HG03159 (cell line): ENCODE results near the gene SLC16A10.
A peak's percentile ranks its signal among the peaks of the same experiment; 100 is the strongest.
"Not testable (repeated sequence)": the region's sequence is repeated elsewhere in the genome, so short reads cannot be mapped to it uniquely, and the experiment has no call there.

Experiments used
- ATAC-seq: cut with Tn5 transposase; IDR thresholded peaks from one replicate; pipeline ENCODE4 v1.9.1; 2021; ENCODE audit warnings: mild to moderate bottlenecking, moderate library complexity; ENCODE audit not compliant: unreplicated experiment

SLC16A10 gene

GRCh38 chr6:111184827-111185532 is 97.7 kb downstream of the SLC16A10 start:
- ATAC-seq, result no peak

GRCh38 chr6:111185954-111186353 is 98.7 kb downstream of the SLC16A10 start:
- ATAC-seq, result no peak

DNA sequence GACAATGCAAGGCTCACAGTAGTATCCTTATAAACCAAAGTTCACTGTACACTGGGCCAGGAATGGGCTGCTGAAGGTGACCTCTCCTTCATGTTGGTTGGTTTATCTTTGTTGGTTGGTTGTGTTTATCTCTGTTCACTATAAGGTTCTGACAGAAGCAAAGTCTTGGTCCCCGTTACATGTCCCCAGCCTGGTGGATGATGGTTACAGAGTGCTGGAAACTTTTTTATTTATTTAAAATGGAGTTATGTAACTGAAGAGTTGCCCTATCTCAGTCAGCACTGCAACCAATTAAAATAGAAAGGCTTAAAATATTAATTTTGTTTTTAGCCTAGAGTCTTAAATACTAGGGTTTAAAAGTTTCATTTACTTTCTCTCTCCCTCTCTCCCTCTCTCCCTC is 100.6 kb downstream of the SLC16A10 start:
- no peak for ATAC-seq

- ATAC-seq, result not testable (repeated sequence)
Measured at GRCh38 chr6:111189666-111190210, 102.4 kb downstream of the SLC16A10 start.

GRCh38 chr6:111190637-111191036 is 103.3 kb downstream of the SLC16A10 start:
- ATAC-seq, result no peak

DNA sequence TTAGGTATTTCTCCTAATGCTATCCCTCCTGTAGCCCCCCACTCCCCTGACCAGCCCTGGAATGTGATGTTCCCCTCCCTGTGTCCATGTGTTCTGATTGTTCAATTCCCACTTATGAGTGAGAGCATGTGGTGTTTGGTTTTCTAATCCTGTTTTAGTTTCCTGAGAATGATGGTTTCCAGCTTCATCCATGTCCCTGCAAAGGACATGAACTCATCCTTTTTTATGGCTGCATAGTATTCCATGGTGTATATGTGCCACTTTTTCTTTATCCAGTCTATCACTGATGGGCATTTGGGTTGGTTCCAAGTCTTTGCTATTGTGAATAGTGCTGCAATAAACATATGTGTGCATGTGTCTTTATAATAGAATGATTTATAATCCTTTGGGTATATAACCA is 103.8 kb downstream of the SLC16A10 start:
- ATAC-seq, result not testable (repeated sequence)

- no peak for ATAC-seq
Measured at GRCh38 chr6:111192911-111193555, 105.7 kb downstream of the SLC16A10 start.

DNA sequence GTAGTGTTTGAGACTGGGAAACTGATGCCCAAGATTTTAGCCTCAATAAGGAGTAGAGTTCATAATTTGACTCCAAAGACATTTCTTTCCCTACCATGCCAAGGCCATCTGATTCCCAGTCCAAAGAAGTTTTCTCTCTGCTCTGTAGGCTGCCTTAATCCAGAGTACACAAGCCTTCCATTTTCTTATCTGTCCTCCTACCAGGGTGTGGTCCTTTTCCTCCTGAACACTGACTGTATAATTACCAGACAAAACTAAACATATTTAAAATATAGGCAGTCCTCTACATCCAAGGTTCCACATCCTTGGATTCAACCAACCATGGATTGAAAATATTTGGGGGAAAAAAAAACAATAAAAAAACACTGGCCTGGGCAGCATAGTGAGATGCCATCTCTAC is 108.4 kb downstream of the SLC16A10 start:
- ATAC-seq, result no peak

DNA sequence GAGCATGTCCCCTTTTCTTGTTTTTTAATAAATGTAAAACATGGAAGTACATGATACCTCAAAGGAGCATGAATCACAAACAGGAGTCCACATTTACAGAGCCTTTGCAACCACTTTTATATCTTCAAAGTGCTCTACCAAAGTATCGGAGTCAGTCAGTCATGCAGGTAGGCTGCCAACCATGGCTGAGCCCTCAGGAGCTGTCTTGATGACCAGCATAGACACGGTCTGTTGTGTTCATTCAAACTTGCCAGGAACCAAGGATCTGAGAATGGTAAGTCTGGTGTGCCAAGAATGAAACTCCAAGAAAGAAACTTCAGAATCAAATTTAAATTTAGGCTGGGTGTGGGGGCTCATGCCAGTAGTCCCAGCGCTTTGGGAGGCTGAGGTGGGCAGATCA is 111.5 kb downstream of the SLC16A10 start:
- no peak for ATAC-seq

- no peak for ATAC-seq
Measured at GRCh38 chr6:111199935-111200334, 112.6 kb downstream of the SLC16A10 start.

DNA sequence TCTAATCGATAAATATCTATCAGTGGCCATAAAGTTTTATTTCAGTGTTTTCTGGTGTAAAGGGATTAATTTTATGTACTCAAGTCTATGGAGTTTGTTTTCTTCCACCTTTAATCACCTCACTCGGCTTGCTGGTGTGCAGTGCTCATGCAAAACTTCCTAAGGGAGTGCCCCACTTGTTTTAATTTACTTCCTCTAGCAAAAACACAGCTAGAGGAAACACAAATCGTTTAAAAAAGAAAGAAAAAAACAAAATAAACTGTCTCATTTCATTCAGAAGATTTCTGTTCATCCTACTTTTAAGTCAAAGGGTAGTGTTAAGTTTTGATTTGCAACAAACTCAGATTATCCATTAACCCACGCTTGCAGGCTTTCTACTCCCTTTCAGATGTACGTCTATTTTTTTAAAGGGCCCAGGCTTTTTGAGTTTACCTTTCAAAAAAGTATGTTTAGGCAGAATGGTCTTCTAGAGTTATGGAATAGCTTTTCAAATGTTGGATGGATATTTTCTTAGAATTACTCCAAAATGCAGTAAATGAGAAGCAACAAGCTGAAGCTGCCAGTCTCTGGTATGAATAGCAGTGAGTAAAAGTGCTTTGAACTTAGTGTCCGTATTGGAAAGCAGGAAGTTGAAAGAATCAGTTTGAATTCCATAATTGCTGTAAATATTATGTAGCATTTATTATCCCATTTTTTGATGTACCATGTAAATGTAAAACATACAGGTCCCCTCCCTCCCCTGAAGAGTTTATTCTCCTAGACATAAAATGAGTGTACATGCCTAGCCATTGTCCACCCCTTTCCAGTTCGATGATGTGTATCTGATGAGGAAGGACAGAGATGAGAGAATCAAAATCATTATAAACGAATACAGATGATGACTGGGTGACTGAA is 113.3 kb downstream of the SLC16A10 start:
- ATAC-seq, result no peak

- ATAC-seq, result no peak
Measured at GRCh38 chr6:111201244-111201554, 113.9 kb downstream of the SLC16A10 start.

- ATAC-seq, result no peak
Measured at GRCh38 chr6:111201764-111202163, 114.5 kb downstream of the SLC16A10 start.

DNA sequence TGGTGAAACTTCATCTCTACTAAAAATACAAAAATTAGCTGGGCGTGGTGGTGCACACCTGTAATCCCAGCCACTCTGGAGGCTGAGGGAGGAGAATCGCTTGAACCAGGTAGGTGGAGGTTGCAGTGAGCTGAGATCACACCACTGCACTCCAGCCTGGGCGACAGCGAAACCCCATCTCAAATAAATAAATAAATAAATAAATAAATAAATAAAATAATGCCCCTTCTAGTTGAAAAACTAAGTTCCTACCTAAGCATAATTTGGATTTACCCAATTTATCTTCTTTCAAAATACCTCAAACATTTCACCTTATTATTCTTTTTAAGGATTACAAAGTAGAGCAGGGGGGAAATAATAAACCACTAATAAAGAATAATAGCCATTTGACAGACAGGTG is 116.2 kb downstream of the SLC16A10 start:
- not testable (repeated sequence) for ATAC-seq

DNA sequence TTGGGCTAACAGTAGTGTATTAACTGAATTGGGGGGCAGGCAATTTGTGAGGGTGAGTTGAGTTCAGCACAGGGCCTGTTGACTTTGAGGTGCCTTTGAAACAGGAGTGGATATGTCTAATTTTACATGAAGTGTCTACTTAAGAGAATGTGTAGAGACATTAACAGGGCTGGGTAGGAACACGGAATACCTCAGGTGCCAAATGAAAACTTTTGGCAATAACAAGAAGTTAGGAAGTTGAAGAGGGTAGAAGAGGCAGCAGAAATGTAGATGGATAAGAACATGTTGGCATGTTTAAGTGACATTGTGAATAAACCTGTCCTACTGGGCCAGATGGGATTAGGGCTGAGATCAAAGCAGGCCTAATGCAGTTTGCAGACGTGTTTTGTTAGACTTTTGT is 117.0 kb downstream of the SLC16A10 start:
- no peak for ATAC-seq

- ATAC-seq, result no peak
Measured at GRCh38 chr6:111204881-111205280, 117.6 kb downstream of the SLC16A10 start.

GRCh38 chr6:111205502-111205901 is 118.2 kb downstream of the SLC16A10 start:
- ATAC-seq, result no peak

DNA sequence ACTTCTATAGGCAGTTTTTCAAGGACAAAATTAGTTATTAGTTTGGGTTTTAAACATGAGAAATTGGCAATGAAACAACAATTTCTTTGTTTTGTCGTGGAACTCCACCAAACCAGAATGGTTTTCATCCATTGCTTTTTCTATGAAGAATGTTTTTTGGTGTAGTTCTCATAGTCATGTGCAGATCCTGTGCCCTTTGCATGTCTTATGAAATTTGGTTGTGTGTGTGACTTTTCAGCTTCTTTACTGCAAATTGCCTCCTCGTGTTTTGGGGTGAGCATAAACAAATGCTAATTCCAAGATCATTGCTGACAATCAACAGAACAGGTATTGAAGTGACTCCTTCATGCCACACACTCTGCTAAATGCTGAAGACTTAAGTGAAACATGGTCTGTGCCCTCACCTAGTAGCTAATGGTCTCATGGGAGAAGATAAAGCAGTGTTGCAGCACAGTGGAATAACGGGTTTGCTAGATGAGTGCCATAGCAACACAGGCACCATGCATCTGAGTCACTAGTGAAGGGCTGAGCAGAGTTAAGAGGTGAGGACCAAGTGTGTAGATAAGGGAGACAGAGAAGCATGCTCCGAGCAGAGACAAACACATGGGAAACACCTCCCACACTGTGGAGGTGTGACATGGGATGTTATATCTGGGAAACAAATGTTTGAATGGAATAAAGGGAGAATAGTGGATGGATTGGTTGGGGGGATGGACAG is 120.0 kb downstream of the SLC16A10 start:
- ATAC-seq, result no peak

DNA sequence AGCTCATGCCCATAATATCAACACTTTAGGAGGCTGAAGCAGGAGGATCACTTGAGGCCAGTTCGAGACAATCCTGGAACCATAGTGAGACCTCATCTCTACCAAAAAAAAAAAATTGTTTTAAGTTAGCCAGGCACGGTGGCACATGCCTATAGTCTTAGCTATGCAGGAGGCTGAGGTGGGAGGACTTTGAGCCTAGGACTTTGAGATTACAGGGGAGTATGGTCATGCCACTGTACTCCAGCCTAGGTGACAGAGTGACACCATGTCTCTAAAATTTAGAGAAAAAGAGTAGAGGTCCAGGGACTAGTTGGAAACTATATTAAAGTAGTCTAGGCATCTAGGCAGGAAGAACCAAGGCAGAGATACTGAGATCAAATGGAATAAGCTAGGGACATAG is 121.6 kb downstream of the SLC16A10 start:
- no peak for ATAC-seq

GRCh38 chr6:111210194-111210728 is 123.0 kb downstream of the SLC16A10 start:
- ATAC-seq, result peak; percentile 72
